T-helper 17 cell (primary cell): ENCODE measurements around the gene SPO11. TPM values are rescaled to one million over a fixed set of nuclear protein-coding genes. Genes with fewer than 3 reads are reported as not detected.

ENCODE experiments used
- ATAC-seq: fragments of 150-1000 bp; cut with Tn5 transposase; 2 replicates; pipeline ENCODE4 v1.10.0; 2021; ENCODE audit warnings: mild to moderate bottlenecking, moderate library complexity
- DNase-seq, 3 donors: peaks; one replicate each; pipeline versions ENCODE4 v3.0.0 to v3.0.0-alpha.2; 2020 to 2021
- H3K9me3 ChIP-seq: one replicate; pipeline ENCODE4 v1.7.0; 2013; ENCODE audit warnings: low read length, mild to moderate bottlenecking; ENCODE audit not compliant: control insufficient read depth, poor library complexity, severe bottlenecking
- H3K27ac Mint-ChIP-seq: one replicate; pipeline ENCODE4 v1.8.0; 2022; ENCODE audit warnings: mild to moderate bottlenecking, moderate library complexity, mixed read lengths
- H3K27me3 Mint-ChIP-seq: one replicate; pipeline ENCODE4 v1.8.0; 2022; ENCODE audit warnings: mixed read lengths
- H3K36me3 Mint-ChIP-seq: one replicate; pipeline ENCODE4 v1.8.0; 2022; ENCODE audit warnings: low read depth, mixed read lengths
- H3K4me1 Mint-ChIP-seq: one replicate; pipeline ENCODE4 v1.8.0; 2022; ENCODE audit warnings: mild to moderate bottlenecking, mixed read lengths
- H3K4me3 Mint-ChIP-seq: one replicate; pipeline ENCODE4 v1.8.0; 2022; ENCODE audit warnings: mild to moderate bottlenecking, moderate library complexity, mixed read lengths
- total RNA-seq, 4 donors: library from RNA in 2 of 4; stranded (reverse) in 2 of 4; gene quantifications; one replicate each; pipeline ENCODE4 v1.2.3 and lab custom pipeline; 2022 to 2026

The SPO11 gene
- total RNA-seq, 2 donors from 2014 or later = not detected

GRCh38 chr20:57388953-57389694, 59.5 kb downstream of the SPO11 start:
- Mint-ChIP-seq H3K27me3 (no peaks in the 10 kb centered on the region), H3K36me3 (peaks cover 4% of the 10 kb centered on the region), H3K27ac (peak overlapping the region; percentile 94), H3K4me3 (peak overlapping the region; percentile 87), H3K4me1 (peaks cover 21% of the 10 kb centered on the region)
- peak; percentile 47 to 56 (median 51) for DNase-seq
- ATAC-seq = peak; percentile 24
- no peaks in the 10 kb centered on the region for H3K9me3 ChIP-seq

GRCh38 chr20:57389695-57390603, 60.3 kb downstream of the SPO11 start:
- Mint-ChIP-seq H3K4me3 (peak overlapping the region; percentile 87), H3K27ac (peak overlapping the region; percentile 94), H3K4me1 (peaks cover 26% of the 10 kb centered on the region), H3K36me3 (peaks cover 2% of the 10 kb centered on the region), H3K27me3 (no peaks in the 10 kb centered on the region)
- ATAC-seq (peak; percentile 45), DNase-seq (peak; percentile 54 to 70 (median 62))
- no peaks in the 10 kb centered on the region for H3K9me3 ChIP-seq

DNA sequence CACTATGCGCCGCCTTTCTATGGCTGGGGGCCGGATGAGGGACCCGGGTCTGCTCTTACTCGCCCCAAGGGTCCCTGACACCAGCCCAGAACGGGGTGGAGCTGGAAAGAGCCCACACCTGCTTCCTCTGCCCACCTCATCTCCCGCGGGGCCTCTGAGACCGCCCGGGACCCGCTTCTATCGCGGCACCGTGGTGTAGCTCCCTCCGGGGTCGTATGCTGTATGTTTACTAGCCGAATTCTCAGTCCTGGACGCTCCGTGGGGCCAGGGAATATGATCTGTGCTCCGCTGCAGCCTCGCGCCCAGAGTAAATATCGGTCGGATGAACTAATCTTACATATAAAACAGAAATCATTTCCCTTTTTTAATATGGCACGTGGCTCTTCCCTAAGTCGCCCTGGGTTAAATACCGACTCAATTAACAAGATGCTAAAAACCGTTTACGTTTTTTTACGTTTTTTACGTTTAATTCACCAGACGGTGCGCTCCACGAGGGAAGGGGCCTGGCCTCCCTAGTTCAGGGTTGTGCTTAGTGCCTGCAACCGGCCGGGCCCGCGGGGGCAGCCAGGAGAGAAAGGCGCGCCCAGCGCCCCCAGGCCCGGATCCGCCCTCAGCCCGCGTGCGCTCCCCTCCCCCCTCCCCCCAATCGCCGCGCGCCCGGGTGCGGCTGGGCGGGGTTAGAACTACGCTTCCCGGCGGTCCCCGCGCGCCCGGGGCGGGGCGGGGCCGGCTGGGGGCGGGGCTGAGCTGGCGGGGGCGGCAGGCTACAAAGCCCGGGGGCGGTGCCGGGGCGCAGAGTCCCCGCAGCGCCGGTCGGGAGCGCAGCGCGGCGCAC, 61.2 kb downstream of the SPO11 start, which contains the start of gene RBM38:
RBM38 (plus strand) TSS at position 793 of the 835 bp plus-strand sequence. CDS start 186 bp downstream, outside the sequence.
- H3K36me3 Mint-ChIP-seq = peaks cover 2% of the 10 kb centered on the region
- H3K4me3 Mint-ChIP-seq = peak within 1 kb of the TSS; percentile 96

GRCh38 chr20:57391439-57392301, 62.1 kb downstream of the SPO11 start:
- H3K4me3 Mint-ChIP-seq = peak overlapping the region; percentile 96
- peaks cover 2% of the 10 kb centered on the region for H3K36me3 Mint-ChIP-seq
- H3K27me3 Mint-ChIP-seq = no peaks in the 10 kb centered on the region
- no peaks in the 10 kb centered on the region for H3K9me3 ChIP-seq
- ATAC-seq (no peak), DNase-seq (no peak)
- H3K4me1 Mint-ChIP-seq = peaks cover 31% of the 10 kb centered on the region
- peak overlapping the region; percentile 100 for H3K27ac Mint-ChIP-seq

More for the DNA sequence above, 61.2 kb downstream of the SPO11 start, which contains the start of gene RBM38:
- peak within 1 kb of the TSS; percentile 100 for H3K27ac Mint-ChIP-seq
- peak; percentile 65 to 76 (median 68) for DNase-seq
- peak; percentile 66 for ATAC-seq
- H3K9me3 ChIP-seq = no peaks in the 10 kb centered on the region
- peaks cover 26% of the 10 kb centered on the region for H3K4me1 Mint-ChIP-seq
- H3K27me3 Mint-ChIP-seq = no peaks in the 10 kb centered on the region

- Mint-ChIP-seq H3K27me3 (no peaks in the 10 kb centered on the region), H3K27ac (peak overlapping the region; percentile 100), H3K4me1 (peaks cover 38% of the 10 kb centered on the region), H3K4me3 (peak overlapping the region; percentile 96), H3K36me3 (peaks cover 2% of the 10 kb centered on the region)
- ATAC-seq (peak; percentile 71), DNase-seq (peak; percentile 67 to 81 (median 80))
- no peaks in the 10 kb centered on the region for H3K9me3 ChIP-seq
These were observed 63.1 kb downstream of the SPO11 start for GRCh38 chr20:57392512-57393271.

Other genes with a start within 250 kb of the SPO11 start
- not detected for gene BMP7, start 63.2 kb upstream of the SPO11 start, total RNA-seq
- gene RAE1, start 21.5 kb downstream of the SPO11 start, total RNA-seq = 10 to 100 TPM; 40.5 to 40.6 TPM
- 100 to 1,000 TPM; 176 to 257 TPM for gene RBM38, start 61.6 kb downstream of the SPO11 start, total RNA-seq
- not detected for gene CTCFL, start 195.3 kb downstream of the SPO11 start, total RNA-seq
- gene PCK1, start 231.3 kb downstream of the SPO11 start, total RNA-seq = not detected